ENCODE results near the gene LCN2.
"Not testable (repeated sequence)": the region's sequence is repeated elsewhere in the genome, so short reads cannot be mapped to it uniquely, and the experiment has no call there.

The LCN2 gene

DNA sequence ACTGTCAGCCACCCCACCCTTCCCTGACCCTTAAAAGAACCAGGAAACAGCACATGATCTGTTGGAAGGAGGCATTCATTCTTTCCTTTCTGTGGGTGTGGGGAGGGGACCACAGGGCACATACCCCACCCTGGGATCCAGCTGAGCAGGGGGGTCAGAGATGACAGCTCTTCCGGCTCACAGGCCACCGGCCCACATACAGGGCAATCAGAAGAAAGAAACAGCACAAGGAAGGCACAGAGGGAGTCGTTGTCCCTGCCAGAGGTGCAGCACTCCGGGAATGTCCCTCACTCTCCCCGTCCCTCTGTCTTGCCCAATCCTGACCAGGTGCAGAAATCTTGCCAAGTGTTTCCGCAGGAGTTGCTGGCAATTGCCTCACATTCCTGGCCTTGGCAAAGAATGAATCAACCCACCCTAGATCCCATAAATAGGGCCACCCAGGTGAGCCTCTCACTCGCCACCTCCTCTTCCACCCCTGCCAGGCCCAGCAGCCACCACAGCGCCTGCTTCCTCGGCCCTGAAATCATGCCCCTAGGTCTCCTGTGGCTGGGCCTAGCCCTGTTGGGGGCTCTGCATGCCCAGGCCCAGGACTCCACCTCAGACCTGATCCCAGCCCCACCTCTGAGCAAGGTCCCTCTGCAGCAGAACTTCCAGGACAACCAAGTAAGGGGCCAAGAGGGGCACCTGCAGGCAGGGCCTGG, at the start of gene LCN2:
Gene LCN2 (plus strand): TSS at position 453 of the 701 bp plus-strand sequence. CDS start 73 bp downstream, at position 526.
- DNase-seq (ENCODE audit: low read depth), result no peak

DNA sequence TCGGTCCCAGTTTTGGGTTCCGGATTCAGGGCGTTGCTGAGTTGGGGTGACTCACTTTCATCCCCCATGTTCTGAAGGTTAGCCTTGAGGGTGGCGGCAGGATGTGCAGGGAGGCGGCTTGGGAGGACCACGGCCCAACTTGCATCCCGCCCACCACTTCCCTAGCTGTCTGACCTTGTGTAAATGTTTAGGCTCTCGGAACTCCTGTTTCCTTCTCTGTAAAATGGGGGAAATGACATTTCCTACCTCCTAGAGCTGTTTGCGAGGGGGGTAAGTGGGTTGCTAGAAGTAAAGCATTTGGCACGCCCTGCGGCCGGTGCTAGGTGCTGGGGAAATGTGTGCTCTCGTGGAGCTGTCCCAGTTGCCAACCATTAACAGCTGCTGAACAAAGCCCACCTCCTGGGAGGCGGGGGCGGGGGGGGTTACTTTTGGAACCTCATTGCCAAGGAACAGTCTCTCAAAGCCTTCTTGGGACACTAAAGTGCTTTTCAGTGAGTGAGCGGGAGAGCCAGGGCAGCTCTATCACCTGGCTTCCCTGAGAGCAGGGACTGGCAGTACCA, 49.2 kb upstream of the LCN2 start:
- no peak for DNase-seq (ENCODE audit: low read depth)

DNA sequence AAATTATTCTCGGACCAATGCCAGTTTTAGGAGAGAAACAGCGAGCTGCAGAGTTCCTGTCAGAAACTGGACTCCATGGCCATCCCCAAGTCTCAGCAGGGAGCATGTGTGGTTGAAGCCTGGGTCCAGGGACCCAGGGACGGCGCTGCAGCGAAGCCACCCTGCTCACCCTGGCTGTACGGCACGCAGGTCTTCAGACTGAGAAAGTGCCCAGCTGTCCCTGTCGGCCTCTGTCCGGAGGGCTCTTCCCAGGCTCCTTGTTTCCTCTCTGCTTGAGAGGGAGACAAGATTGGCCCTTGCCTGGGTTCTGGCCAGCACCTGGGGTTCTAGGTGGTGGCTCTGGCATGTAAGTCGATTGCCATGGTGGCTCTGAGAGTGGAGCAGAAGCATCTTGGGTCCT, 48.7 kb upstream of the LCN2 start:
- no peak for DNase-seq (ENCODE audit: low read depth)

DNA sequence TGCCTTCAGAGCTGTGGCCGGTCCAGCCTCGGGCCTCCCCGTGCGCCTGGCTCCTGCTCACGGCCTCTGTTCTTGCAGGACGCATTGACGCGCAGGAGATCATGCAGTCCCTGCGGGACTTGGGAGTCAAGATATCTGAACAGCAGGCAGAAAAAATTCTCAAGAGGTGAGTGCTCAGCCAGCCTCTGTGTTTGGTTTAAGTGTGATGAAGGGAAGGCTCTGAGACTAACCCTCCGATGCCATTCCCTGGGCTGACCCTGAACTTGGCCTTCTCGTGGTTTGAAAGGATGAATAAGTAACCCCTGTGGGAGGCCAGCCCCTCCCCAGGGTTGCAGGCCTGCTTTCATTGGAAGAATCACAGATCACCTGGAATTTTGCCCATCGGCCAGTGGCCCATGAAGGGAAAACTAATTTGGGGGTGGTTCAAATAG, 48.0 kb upstream of the LCN2 start:
- no peak for DNase-seq (ENCODE audit: low read depth)

DNA sequence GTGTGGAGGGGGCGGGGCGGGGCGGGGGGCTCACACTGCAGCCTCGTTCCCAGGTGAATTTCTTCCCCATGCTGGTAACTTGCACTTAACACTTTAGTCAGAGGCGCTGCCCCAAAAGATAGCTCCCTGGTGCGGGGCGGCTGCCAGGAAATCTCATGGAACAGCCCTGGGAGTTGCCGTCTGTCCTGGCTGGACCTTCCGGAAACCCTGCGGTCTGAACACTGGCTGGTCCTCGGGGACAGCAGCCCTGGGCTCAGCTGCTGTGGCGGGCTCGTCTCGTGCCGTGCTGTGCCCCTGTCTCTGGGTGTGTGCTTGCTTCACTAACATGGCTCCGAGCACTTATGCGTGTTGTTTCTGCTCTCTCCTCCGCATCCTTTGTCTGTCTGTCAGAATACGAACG, 47.6 kb upstream of the LCN2 start:
- DNase-seq (ENCODE audit: low read depth), result no peak

DNA sequence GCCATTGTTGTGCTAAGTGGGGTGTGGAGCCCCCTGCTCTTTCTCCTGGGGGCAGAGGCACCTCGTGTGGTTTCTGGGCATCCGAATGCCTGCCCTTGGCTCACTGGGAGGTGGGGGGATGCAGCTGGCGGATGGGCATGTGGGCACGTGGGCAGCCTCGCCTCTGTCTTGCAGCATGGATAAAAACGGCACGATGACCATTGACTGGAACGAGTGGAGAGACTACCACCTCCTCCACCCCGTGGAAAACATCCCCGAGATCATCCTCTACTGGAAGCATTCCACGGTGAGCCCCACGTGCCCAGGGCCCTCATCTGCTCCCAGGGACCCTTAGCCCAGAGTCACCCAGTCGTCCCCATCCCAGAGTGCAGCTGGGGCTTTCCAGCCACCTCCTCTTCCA, 47.1 kb upstream of the LCN2 start:
- no peak for DNase-seq (ENCODE audit: low read depth)

DNA sequence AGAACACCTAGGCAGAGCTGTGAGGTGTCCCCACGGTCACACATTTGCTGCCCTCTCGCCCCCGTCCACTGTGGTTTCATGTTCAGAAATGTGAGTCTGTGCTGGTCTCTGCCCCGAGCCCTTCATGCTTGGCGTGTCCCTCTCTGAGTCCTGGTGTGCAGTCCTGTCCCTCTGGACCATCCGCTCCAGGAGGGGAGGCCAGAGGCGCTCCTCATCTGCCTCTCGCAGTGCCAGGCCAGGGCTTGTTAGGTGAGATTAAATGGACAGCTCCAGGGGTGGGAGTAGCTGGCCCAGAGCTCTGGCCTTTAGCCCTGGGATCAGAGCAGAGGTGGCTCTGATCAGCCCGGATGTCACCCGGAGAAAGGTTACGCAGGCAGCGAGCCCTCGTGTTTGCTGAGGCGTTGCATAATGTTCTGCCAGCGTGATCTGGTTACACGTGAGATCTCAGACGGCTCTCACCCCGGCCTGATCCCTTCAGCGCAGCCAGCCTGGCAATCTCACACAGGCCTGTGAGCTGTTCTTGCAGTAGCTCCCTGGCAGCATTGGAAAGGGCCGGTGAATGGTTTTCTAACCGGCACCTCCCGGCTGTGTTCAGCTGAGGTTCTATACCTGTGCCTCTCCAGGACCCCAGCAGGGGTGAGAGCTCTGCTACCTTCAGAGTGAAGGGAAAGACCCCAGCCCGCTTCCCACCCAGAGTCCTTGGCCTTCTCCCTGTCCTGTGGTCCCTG, 46.2 kb upstream of the LCN2 start:
- DNase-seq (ENCODE audit: low read depth), result no peak

DNA sequence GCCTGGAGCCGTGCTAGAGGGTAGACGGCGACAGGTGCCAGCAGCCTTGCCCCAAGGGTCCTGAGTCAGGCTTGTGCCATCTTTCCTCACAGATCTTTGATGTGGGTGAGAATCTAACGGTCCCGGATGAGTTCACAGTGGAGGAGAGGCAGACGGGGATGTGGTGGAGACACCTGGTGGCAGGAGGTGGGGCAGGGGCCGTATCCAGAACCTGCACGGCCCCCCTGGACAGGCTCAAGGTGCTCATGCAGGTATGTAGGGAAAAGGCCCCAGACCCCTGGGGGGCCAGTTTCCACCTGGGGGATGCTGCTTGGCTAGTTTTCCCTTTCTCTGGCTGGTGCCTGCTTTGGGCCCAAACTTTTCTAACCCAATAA, 45.7 kb upstream of the LCN2 start:
- no peak for DNase-seq (ENCODE audit: low read depth)

DNA sequence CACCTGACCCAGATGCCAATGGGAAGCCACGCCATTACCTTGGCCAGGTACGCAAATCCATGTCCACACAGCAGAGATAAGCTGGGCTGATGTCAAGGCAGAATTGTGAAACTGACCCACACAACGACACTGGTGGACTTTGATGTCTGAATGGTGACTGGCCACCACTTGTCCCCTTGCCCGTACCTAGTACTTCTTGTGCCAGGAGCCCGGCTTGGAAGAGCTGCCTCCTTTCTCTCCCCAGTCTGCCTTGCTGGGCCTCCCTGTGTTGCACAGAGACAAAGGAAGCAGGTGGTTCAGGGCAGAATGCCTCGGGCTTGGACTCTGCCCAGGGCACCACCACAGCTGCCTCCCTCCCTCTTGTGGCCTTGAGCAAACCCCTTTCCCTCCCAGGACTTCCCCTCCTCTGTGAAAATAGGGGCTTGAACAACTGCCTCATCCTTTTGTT, 45.1 kb upstream of the LCN2 start:
- no peak for DNase-seq (ENCODE audit: low read depth)

DNA sequence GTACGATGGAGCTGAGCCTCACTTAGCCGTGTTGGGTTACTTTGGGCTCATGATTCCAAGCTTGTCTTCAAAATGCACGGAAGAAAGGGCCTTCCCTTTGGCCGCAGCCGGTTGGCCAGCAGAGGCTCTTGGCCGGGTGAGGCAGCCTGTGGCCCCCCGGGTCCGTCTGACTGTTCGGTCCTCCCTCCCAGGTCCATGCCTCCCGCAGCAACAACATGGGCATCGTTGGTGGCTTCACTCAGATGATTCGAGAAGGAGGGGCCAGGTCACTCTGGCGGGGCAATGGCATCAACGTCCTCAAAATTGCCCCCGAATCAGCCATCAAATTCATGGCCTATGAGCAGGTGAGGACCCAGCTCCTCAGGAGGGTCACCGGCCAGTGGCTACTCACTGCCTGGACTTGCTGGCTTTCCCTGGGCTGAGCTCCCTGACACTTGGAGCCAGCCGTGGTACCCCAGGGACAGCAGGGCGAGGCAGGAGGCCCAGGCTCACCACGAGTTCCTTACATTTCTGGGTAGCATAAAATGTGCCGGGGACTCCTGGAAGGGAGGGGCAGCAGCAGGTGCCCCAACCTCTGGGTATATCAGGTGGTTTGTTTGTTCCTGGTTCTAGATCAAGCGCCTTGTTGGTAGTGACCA, 43.6 kb upstream of the LCN2 start:
- no peak for DNase-seq (ENCODE audit: low read depth)

DNA sequence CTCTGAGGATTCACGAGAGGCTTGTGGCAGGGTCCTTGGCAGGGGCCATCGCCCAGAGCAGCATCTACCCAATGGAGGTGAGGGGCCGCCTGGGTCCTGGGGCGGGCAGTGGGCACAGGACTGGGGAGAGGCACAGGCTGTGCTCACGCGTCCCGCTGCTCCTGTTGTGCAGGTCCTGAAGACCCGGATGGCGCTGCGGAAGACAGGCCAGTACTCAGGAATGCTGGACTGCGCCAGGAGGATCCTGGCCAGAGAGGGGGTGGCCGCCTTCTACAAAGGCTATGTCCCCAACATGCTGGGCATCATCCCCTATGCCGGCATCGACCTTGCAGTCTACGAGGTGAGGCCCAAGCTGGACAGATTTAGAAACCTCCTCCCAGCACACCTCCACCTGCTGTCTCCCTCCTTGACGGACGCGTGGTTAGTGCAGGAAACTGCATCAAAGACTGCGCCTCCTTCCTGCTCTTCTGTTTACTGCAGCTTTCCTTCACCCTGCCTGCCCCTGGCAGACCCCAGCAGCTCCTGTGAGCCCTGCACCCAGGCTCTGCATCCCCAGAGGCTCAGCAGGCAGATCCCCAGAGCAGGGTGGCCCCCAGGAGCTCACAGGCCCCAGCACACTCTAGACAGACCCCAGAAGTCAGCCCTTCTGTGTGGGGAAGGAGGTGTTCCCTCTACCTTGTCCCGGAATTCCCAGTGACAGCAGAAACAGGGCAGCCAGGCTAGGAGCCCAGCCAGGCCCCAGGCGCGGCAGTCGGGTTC, 42.9 kb upstream of the LCN2 start:
- DNase-seq (ENCODE audit: low read depth), result no peak

DNA sequence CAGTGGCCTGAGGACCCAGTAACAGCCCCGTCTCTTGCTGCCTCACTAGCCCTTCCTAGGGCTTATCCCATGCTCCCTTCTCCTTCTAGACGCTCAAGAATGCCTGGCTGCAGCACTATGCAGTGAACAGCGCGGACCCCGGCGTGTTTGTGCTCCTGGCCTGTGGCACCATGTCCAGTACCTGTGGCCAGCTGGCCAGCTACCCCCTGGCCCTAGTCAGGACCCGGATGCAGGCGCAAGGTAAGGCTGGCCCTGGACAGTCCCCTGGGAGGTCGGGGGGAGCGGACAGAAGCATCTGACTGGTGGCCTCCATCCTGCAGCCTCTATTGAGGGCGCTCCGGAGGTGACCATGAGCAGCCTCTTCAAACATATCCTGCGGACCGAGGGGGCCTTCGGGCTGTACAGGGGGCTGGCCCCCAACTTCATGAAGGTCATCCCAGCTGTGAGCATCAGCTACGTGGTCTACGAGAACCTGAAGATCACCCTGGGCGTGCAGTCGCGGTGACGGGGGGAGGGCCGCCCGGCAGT, 42.2 kb upstream of the LCN2 start:
- DNase-seq (ENCODE audit: low read depth), result no peak

DNA sequence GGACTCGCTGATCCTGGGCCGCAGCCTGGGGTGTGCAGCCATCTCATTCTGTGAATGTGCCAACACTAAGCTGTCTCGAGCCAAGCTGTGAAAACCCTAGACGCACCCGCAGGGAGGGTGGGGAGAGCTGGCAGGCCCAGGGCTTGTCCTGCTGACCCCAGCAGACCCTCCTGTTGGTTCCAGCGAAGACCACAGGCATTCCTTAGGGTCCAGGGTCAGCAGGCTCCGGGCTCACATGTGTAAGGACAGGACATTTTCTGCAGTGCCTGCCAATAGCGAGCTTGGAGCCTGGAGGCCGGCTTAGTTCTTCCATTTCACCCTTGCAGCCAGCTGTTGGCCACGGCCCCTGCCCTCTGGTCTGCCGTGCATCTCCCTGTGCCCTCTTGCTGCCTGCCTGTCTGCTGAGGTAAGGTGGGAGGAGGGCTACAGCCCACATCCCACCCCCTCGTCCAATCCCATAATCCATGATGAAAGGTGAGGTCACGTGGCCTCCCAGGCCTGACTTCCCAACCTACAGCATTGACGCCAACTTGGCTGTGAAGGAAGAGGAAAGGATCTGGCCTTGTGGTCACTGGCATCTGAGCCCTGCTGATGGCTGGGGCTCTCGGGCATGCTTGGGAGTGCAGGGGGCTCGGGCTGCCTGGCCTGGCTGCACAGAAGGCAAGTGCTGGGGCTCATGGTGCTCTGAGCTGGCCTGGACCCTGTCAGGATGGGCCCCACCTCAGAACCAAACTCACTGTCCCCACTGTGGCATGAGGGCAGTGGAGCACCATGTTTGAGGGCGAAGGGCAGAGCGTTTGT, 41.6 kb upstream of the LCN2 start:
- no peak for DNase-seq (ENCODE audit: low read depth)

DNA sequence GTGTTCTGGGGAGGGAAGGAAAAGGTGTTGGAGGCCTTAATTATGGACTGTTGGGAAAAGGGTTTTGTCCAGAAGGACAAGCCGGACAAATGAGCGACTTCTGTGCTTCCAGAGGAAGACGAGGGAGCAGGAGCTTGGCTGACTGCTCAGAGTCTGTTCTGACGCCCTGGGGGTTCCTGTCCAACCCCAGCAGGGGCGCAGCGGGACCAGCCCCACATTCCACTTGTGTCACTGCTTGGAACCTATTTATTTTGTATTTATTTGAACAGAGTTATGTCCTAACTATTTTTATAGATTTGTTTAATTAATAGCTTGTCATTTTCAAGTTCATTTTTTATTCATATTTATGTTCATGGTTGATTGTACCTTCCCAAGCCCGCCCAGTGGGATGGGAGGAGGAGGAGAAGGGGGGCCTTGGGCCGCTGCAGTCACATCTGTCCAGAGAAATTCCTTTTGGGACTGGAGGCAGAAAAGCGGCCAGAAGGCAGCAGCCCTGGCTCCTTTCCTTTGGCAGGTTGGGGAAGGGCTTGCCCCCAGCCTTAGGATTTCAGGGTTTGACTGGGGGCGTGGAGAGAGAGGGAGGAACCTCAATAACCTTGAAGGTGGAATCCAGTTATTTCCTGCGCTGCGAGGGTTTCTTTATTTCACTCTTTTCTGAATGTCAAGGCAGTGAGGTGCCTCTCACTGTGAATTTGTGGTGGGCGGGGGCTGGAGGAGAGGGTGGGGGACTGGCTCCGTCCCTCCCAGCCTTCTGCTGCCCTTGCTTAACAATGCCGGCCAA, 40.8 kb upstream of the LCN2 start:
- no peak for DNase-seq (ENCODE audit: low read depth)

DNA sequence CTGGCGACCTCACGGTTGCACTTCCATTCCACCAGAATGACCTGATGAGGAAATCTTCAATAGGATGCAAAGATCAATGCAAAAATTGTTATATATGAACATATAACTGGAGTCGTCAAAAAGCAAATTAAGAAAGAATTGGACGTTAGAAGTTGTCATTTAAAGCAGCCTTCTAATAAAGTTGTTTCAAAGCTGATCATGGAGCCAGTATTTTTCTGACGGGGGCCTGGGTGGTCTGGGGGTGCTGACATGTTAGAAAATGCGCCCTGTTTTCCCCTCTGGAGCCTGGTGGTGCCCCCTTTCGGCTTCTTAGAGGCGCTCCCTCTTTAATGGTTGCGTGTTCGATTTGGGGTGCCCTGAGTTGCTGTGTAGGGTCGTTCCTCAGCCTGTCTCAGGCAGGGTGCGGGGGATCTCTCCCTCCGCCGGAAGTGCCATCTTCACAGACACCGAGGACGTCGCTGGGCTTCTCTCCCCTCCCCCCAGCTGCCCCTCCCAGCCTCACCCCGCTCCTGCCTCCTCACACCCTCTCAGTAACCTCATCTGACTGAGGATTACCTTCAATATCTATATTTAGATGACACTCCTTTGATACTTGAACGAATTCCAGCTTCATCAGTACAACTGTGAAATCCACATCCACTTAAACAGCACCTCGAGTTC, 40.1 kb upstream of the LCN2 start:
- no peak for DNase-seq (ENCODE audit: low read depth)

DNA sequence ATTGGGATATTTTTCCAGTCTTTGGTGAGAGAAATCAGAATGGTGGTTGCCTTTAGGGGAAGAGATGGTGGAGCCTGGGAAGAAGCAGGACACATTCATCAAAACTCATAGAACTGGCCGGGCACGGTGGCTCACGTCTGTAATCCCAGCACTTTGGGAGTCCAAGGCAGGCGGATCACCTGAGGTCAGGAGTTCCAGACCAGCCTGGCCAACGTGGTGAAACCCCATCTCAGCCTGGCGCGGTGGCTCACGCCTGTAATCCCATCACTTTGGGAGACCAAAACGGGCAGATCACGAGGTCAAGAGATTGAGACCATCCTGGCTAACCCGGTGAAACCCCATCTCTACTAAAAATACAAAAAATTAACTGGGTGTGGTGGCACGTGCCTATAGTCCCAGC, 37.5 kb upstream of the LCN2 start:
- DNase-seq (ENCODE audit: low read depth), result not testable (repeated sequence)

DNA sequence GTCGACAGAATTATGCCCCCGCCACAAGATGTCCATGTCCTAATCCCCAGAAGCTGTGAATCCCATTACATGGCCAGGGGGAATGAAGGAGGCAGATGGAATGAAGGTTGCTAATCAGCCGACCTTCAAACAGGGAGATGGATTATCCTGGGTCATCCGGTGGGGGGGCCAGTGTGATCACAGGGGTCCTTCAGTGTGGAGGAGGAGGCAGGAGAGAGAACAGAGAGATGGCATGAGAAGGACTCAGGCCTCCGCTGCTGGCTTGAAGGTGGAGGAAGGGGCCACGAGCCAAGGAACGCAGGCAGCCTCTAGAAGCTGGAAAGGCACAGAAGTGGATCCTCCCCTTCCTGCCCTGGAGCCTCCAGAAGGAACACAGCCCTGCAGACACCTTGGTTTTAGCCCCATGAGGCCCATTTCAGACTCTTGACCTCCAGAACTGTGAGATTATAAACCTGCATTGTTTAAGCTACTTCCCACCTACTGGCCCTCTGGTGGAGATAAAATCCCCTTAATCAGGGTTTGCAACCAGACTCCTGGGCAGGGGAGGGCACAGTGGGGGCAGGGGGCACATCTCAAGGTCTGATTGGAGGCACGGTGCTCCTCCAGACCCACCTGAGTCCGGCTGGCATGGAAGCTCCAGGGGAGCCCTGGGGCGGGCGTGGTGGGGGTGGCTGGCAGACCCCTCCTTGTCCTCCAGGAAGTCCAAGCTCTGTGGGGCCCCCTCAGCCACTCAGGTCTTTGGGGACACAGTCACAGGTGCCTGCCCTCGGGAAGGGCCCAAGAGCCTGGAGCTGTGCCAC, 35.5 kb upstream of the LCN2 start:
- no peak for DNase-seq (ENCODE audit: low read depth)

DNA sequence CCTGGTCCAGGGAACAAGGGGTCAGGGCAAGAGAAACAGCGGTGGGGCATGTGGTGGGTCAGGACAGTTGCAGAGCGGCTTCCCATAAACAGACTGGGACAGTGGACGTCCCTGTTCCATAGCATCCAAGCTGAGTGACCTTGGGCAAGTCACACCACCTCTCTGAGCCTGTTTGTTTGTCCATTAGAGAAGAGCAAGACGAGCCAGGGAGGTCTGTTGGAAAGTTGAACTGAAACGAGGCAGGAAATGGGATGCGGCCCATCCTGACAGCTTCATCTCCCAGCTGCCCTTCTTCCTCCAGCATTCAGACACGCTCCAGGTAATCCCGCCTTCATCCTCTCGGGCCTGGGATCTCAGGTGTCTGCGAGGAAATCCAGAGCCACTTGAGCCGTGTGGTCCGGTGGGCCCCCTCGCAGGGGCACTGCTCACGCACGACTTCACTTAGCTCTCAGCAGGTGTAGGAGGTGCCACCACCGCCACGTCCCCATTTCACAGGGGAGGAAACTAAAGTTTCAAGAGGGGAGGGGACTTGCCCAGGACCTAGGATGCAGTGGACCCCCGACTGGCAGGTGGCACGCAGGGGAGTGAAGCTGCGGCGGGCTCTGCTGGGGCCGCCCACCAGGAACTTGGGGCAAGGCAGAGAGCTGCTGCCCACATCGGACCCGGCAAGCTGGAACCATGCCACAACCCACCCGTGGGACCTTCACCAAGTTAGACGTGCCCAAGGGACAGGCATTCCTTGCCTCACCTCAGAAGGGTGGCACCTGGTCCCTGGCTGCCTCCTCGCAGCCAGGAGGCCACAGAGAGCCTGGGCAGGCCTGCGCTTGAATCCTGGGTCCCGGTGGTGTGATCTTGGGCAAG, 34.7 kb upstream of the LCN2 start:
- DNase-seq (ENCODE audit: low read depth), result no peak

Data from GM04504 (cell line).